SK-N-SH treated with all-trans-retinoic acid at 6 μM for 48 hours (cell line): ENCODE results near the gene KIR3DL1.
"Not testable (repeated sequence)": the region's sequence is repeated elsewhere in the genome, so short reads cannot be mapped to it uniquely, and the experiment has no call there.

Experiments
- ARNTL ChIP-seq: fragments of 450-650 bp; formaldehyde crosslinking; IDR thresholded peaks from 2 replicates; pipeline ENCODE4 v1.5.0; 2020; ENCODE audit warnings: low read depth, mild to moderate bottlenecking, moderate library complexity, borderline replicate concordance
- BACH2 ChIP-seq: fragments of 250-450 bp; sonication (Bioruptor Pico); IDR thresholded peaks from 2 replicates; pipeline ENCODE4 v1.9.0; 2021; ENCODE audit warnings: mild to moderate bottlenecking, borderline replicate concordance
- CSDC2 ChIP-seq: fragments of 250-450 bp; sonication (Bioruptor Pico); IDR thresholded peaks from 2 replicates; pipeline ENCODE4 v1.5.0; 2020; ENCODE audit warnings: mild to moderate bottlenecking, moderate library complexity
- PATZ1 ChIP-seq: fragments of 250-450 bp; sonication (Bioruptor Pico); IDR thresholded peaks from 2 replicates; pipeline ENCODE4 v1.8.0; 2020; ENCODE audit warnings: mild to moderate bottlenecking, moderate library complexity, borderline replicate concordance
- PPARA ChIP-seq: fragments of 250-450 bp; sonication (Bioruptor Pico); IDR thresholded peaks from 2 replicates; pipeline ENCODE4 v1.5.0; 2020; ENCODE audit warnings: mild to moderate bottlenecking, borderline replicate concordance
- TCF4 ChIP-seq: fragments of 250-450 bp; sonication (Bioruptor Pico); IDR thresholded peaks from 2 replicates; pipeline ENCODE4 v1.8.0; 2021; ENCODE audit warnings: mild to moderate bottlenecking, moderate library complexity, borderline replicate concordance
- ZFP3 ChIP-seq: fragments of 250-450 bp; sonication (Bioruptor Pico); IDR thresholded peaks from 2 replicates; pipeline ENCODE4 v1.5.0; 2020; ENCODE audit warnings: mild to moderate bottlenecking, moderate library complexity
- ZNF70 ChIP-seq: fragments of 450-650 bp; formaldehyde crosslinking; IDR thresholded peaks from 2 replicates; pipeline ENCODE4 v1.5.0; 2020; ENCODE audit warnings: mild to moderate bottlenecking, moderate library complexity

GRCh38 chr19:54850061-54850640 lies 33.9 kb downstream of the KIR3DL1 start, which contains the start of gene KIR3DL2:
- not testable (repeated sequence) for TF ChIP-seq PATZ1 (CRISPR knock-in tag); PPARA; ARNTL (CRISPR knock-in tag); ZNF70 (CRISPR knock-in tag); BACH2 (CRISPR knock-in tag); ZFP3; TCF4 (CRISPR knock-in tag); CSDC2 (CRISPR knock-in tag)
